Calu3 (cell line): ENCODE results near the gene PTPRN2. TPM values are rescaled to one million over a fixed set of nuclear protein-coding genes. Genes with fewer than 3 reads are reported as not detected.
A peak's percentile ranks its signal among the peaks of the same experiment; 100 is the strongest.

ENCODE experiments used
- BruUV-seq: library from RNA; stranded (reverse); fragments of 400-500 nt; replicated peaks from 2 replicates; lab custom pipeline; 2021; lab: Mats Ljungman, UMichigan
- CTCF ChIA-PET: fragments of 300-600 bp; sonication (Branson Sonifier 250); formaldehyde crosslinking; loops from one replicate; lab custom pipeline; 2022; ENCODE audit warnings: antibody characterized with exemption; lab: Charles Lee
- DNase-seq: peaks from one replicate; pipeline ENCODE4 v3.0.0; 2022
- H3K27ac Mint-ChIP-seq: one replicate; pipeline ENCODE4 v1.8.0; 2022; ENCODE audit warnings: mixed read lengths; ENCODE audit not compliant: unreplicated experiment
- H3K27me3 Mint-ChIP-seq: one replicate; pipeline ENCODE4 v1.8.0; 2022; ENCODE audit warnings: mixed read lengths; ENCODE audit not compliant: unreplicated experiment
- H3K36me3 Mint-ChIP-seq: one replicate; pipeline ENCODE4 v1.8.0; 2022; ENCODE audit warnings: mild to moderate bottlenecking, moderate library complexity, mixed read lengths; ENCODE audit not compliant: insufficient read depth, unreplicated experiment
- H3K4me1 Mint-ChIP-seq: one replicate; pipeline ENCODE4 v1.8.0; 2022; ENCODE audit warnings: mild to moderate bottlenecking, low read depth, mixed read lengths; ENCODE audit not compliant: unreplicated experiment
- H3K4me3 Mint-ChIP-seq: one replicate; pipeline ENCODE4 v1.8.0; 2022; ENCODE audit warnings: mild to moderate bottlenecking, low read depth, moderate library complexity, mixed read lengths; ENCODE audit not compliant: unreplicated experiment
- H3K9me3 Mint-ChIP-seq: one replicate; pipeline ENCODE4 v1.8.0; 2022; ENCODE audit warnings: low read depth, mixed read lengths; ENCODE audit not compliant: unreplicated experiment
- CTCF ChIP-seq: fragments of 200-600 bp; IDR thresholded peaks from one replicate; pipeline ENCODE4 v1.8.0; 2022; ENCODE audit warnings: antibody characterized with exemption; ENCODE audit not compliant: unreplicated experiment
- intact Hi-C: fragments of 100-400 bp; cut with micrococcal nuclease; formaldehyde crosslinking; loops from one replicate; pipeline ENCODE4 v1.10.0; 2022; ENCODE audit not compliant: unreplicated experiment
- total RNA-seq: library from RNA; stranded (reverse); gene quantifications from 2 replicates; pipeline ENCODE4 v1.2.3, GENCODE V29; 2022

The PTPRN2 gene
- total RNA-seq, 1 experiment from 2014 or later, result 2.0 TPM

GRCh38 chr7:157690058-157690832 is 897.4 kb downstream of the PTPRN2 start:
- H3K27me3 Mint-ChIP-seq, result no peaks in the 10 kb centered on the region
- BruUV-seq, result no TSS peak
- H3K27ac Mint-ChIP-seq, result no peak overlapping the region
- H3K36me3 Mint-ChIP-seq, result peaks cover 8% of the 10 kb centered on the region
- H3K4me3 Mint-ChIP-seq, result peak overlapping the region; percentile 48
- TF ChIP-seq CTCF, result no peak
- intact Hi-C loops, result no loop called here
- DNase-seq, result peak; percentile 17
- H3K4me1 Mint-ChIP-seq, result no peaks in the 10 kb centered on the region
- no peaks in the 10 kb centered on the region for H3K9me3 Mint-ChIP-seq
- CTCF ChIA-PET, result no interaction called here

- intact Hi-C loops, result loop anchor here (5.0 kb wide), 1 partner anchor 132 kb away; no protein-coding TSS in a partner anchor
- CTCF ChIA-PET, result no interaction called here
- DNase-seq, result no peak
- Mint-ChIP-seq H3K27ac (no peak overlapping the region), H3K4me1 (no peaks in the 10 kb centered on the region), H3K9me3 (no peaks in the 10 kb centered on the region), H3K27me3 (no peaks in the 10 kb centered on the region), H3K4me3 (no peak overlapping the region), H3K36me3 (peaks cover 8% of the 10 kb centered on the region)
- no peak for TF ChIP-seq CTCF
- no TSS peak for BruUV-seq
These were observed 898.2 kb downstream of the PTPRN2 start for GRCh38 chr7:157689269-157690057.

- DNase-seq, result no peak
- Mint-ChIP-seq H3K36me3 (peaks cover 8% of the 10 kb centered on the region), H3K4me3 (no peak overlapping the region), H3K4me1 (no peaks in the 10 kb centered on the region), H3K27ac (no peak overlapping the region), H3K9me3 (no peaks in the 10 kb centered on the region), H3K27me3 (no peaks in the 10 kb centered on the region)
- no peak for TF ChIP-seq CTCF
- no TSS peak for BruUV-seq
- CTCF ChIA-PET, result no interaction called here
- intact Hi-C loops, result loop anchor here (5.0 kb wide), 1 partner anchor 131 kb away; no protein-coding TSS in a partner anchor
These were observed 898.9 kb downstream of the PTPRN2 start for GRCh38 chr7:157688533-157689268.

- no TSS peak for BruUV-seq
- CTCF ChIA-PET, result no interaction called here
- Mint-ChIP-seq H3K9me3 (no peaks in the 10 kb centered on the region), H3K4me3 (no peak overlapping the region), H3K36me3 (peaks cover 8% of the 10 kb centered on the region), H3K4me1 (no peaks in the 10 kb centered on the region), H3K27me3 (no peaks in the 10 kb centered on the region), H3K27ac (no peak overlapping the region)
- intact Hi-C loops, result loop anchor here (5.0 kb wide), 1 partner anchor 131 kb away; no protein-coding TSS in a partner anchor
- TF ChIP-seq CTCF, result no peak
- no peak for DNase-seq
These were observed 899.6 kb downstream of the PTPRN2 start for GRCh38 chr7:157687845-157688532.
